IPS DF 19.7 (cell line): Measurements from ENCODE around the gene CUL5.
"Not testable (repeated sequence)": the region's sequence is repeated elsewhere in the genome, so short reads cannot be mapped to it uniquely, and the experiment has no call there.

ENCODE experiments used
- DNase-seq: peaks from one replicate; pipeline ENCODE4 v3.0.0-alpha.2; 2013; ENCODE audit warnings: low read depth, low spot score

The CUL5 gene

GRCh38 chr11:108112057-108112456 is 103.4 kb downstream of the CUL5 start:
- no peak for DNase-seq

- no peak for DNase-seq
Measured at GRCh38 chr11:108115500-108116140, 106.9 kb downstream of the CUL5 start.

GRCh38 chr11:108117746-108118371 is 109.2 kb downstream of the CUL5 start:
- no peak for DNase-seq

- not testable (repeated sequence) for DNase-seq
Measured at GRCh38 chr11:108120936-108121273, 112.2 kb downstream of the CUL5 start.

- DNase-seq, result peak; percentile 64
Measured at GRCh38 chr11:108121274-108122155, 112.8 kb downstream of the CUL5 start, which contains the start of gene ACAT1. Gene ACAT1, plus strand, starts transcription at chr11:108121567. Its CDS starts 40 bp downstream, at chr11:108121607.

- no peak for DNase-seq
Measured at GRCh38 chr11:108122166-108122628, 113.5 kb downstream of the CUL5 start.

- DNase-seq, result no peak
Measured at GRCh38 chr11:108125096-108125495, 116.4 kb downstream of the CUL5 start.

- DNase-seq, result no peak
Measured at GRCh38 chr11:108128772-108129171, 120.1 kb downstream of the CUL5 start.

- DNase-seq, result no peak
Measured at GRCh38 chr11:108131993-108132392, 123.3 kb downstream of the CUL5 start.

GRCh38 chr11:108132993-108133538 is 124.4 kb downstream of the CUL5 start:
- DNase-seq, result not testable (repeated sequence)

- no peak for DNase-seq
Measured at GRCh38 chr11:108135845-108136544, 127.3 kb downstream of the CUL5 start.

- DNase-seq, result no peak
Measured at GRCh38 chr11:108137212-108137611, 128.5 kb downstream of the CUL5 start.

GRCh38 chr11:108142304-108142703 is 133.6 kb downstream of the CUL5 start:
- DNase-seq, result no peak

- no peak for DNase-seq
Measured at GRCh38 chr11:108144615-108145014, 135.9 kb downstream of the CUL5 start.

GRCh38 chr11:108147150-108147549 is 138.5 kb downstream of the CUL5 start:
- no peak for DNase-seq

GRCh38 chr11:108148556-108148955 is 139.9 kb downstream of the CUL5 start:
- DNase-seq, result no peak

GRCh38 chr11:108154591-108154990 is 145.9 kb downstream of the CUL5 start:
- DNase-seq, result no peak
